A549 (cell line): ENCODE results near the gene BPGM.

Experiments
- CEBPB ChIP-seq, 2 experiments: fragments of >200 bp in 1 of 2; sonication (Bioruptor Twin) in 1 of 2; formaldehyde crosslinking in 1 of 2; IDR thresholded peaks; 2 replicates each; pipeline ENCODE4 v1.6.1; 2012 to 2016
- CHD2 ChIP-seq: fragments of 150-350 bp; IDR thresholded peaks from 2 replicates; pipeline ENCODE4 v1.6.1; 2014; ENCODE audit warnings: low read length; ENCODE audit not compliant: partially characterized antibody
- CHD4 ChIP-seq: fragments of 200-600 bp; sonication (generic); IDR thresholded peaks from 2 replicates; pipeline ENCODE4 v1.6.1; 2016; ENCODE audit warnings: antibody characterized with exemption, mild to moderate bottlenecking, borderline replicate concordance
- CTCF ChIP-seq: fragments of >200 bp; sonication (Bioruptor Twin); formaldehyde crosslinking; IDR thresholded peaks from 3 replicates; pipeline ENCODE4 v1.5.1; 2016
- EP300 ChIP-seq, 2 experiments: fragments of >200 bp; sonication (Bioruptor Twin); formaldehyde crosslinking; IDR thresholded peaks; 2 replicates in 1 of 2; 3 replicates in 1 of 2; pipeline ENCODE4 v1.6.1; 2016 to 2017
- JUN ChIP-seq, 2 experiments: fragments of >200 bp; sonication (Bioruptor Twin); formaldehyde crosslinking; IDR thresholded peaks; 2 replicates in 1 of 2; 3 replicates in 1 of 2; pipeline ENCODE4 v1.6.1; 2016 to 2017
- KDM1A ChIP-seq: fragments of 200-600 bp; sonication (generic); IDR thresholded peaks from 2 replicates; pipeline ENCODE4 v1.6.1; 2016; ENCODE audit warnings: low read depth, mild to moderate bottlenecking
- MAX ChIP-seq: IDR thresholded peaks from 2 replicates; pipeline ENCODE4 v1.6.1; 2012
- MYC ChIP-seq: IDR thresholded peaks from 2 replicates; pipeline ENCODE4 v1.6.1; 2012; ENCODE audit warnings: mild to moderate bottlenecking, inconsistent platforms, low read length, improper control_type of control experiment, borderline replicate concordance
- NFE2L2 ChIP-seq: fragments of 150-350 bp; conservative IDR thresholded peaks from 2 replicates; pipeline ENCODE4 v1.6.1; 2014; ENCODE audit warnings: low read length
- PHF8 ChIP-seq: fragments of 200-600 bp; sonication (generic); IDR thresholded peaks from 2 replicates; pipeline ENCODE4 v1.6.1; 2016; ENCODE audit warnings: low read depth, mild to moderate bottlenecking, antibody characterized with exemption, moderate library complexity, borderline replicate concordance
- POLR2A ChIP-seq: IDR thresholded peaks from 2 replicates; pipeline ENCODE4 v1.6.1; 2012; ENCODE audit warnings: mild to moderate bottlenecking, low read length
- RAD21 ChIP-seq, 2 experiments: fragments of >200 bp in 1 of 2; sonication (Bioruptor Twin) in 1 of 2; formaldehyde crosslinking in 1 of 2; IDR thresholded peaks in 1 of 2; conservative IDR thresholded peaks in 1 of 2; 2 replicates in 1 of 2; 3 replicates in 1 of 2; pipeline ENCODE4 v1.6.1; 2012 to 2018; ENCODE audit warnings: inconsistent platforms in 1 of 2

- TF ChIP-seq CTCF (no peak), RAD21 (conservative IDR thresholded peaks at IDR 0.05 in 1 of 2, IDR thresholded peaks at IDR 0.05 in 1 of 2) (no peak), MAX (no peak), MYC (no peak), JUN (IDR thresholded peaks at IDR 0.05) (no peak), CHD2 (no peak), EP300 (IDR thresholded peaks at IDR 0.05) (no peak), PHF8 (no peak), CHD4 (no peak), CEBPB (IDR thresholded peaks at IDR 0.05) (no peak), POLR2A (no peak), KDM1A (no peak), NFE2L2 (no peak)
Measured at GRCh38 chr7:134627109-134627774, 19.4 kb upstream of the BPGM start.
